KBM-7 (cell line): Measurements from ENCODE around the gene GNG3.
"Not testable (repeated sequence)": the region's sequence is repeated elsewhere in the genome, so short reads cannot be mapped to it uniquely, and the experiment has no call there.

Experiments used
- DNase-seq: peaks from one replicate; pipeline ENCODE4 v3.0.0-alpha.2; 2015
- in situ Hi-C: fragments of 300-500 bp; cut with MboI; formaldehyde crosslinking; loops from 2 replicates; pipeline ENCODE4 v1.14.3; 2020; ENCODE audit warnings: low sequenced_read_pairs, low pct_unique_long_range_greater_than_20kb, mixed read lengths

GNG3 gene

DNA sequence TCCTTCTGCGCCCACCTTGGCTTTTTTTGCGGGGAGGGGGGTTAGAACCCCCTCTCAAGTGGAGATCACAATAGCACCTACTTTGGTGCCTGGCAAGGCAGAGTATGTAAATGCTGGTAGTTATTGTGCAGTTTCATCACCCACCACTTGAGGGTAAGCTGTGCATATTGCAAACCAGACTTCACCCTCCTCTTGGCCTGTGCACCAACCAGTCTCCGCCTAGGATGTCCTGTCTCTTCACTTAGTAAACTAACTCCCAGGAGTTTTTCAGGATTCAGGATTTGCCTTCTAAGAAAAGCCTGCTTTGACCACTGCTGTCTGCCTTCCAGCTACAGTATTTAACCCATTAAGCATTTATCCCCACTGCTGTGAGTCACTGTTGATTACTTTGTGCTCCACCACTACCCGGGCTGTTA is 26.6 kb upstream of the GNG3 start:
- peak; percentile 72 for DNase-seq
- in situ Hi-C loops: loop anchor here (25.0 kb wide), 1 partner anchor 294 kb away; no protein-coding TSS in a partner anchor

DNA sequence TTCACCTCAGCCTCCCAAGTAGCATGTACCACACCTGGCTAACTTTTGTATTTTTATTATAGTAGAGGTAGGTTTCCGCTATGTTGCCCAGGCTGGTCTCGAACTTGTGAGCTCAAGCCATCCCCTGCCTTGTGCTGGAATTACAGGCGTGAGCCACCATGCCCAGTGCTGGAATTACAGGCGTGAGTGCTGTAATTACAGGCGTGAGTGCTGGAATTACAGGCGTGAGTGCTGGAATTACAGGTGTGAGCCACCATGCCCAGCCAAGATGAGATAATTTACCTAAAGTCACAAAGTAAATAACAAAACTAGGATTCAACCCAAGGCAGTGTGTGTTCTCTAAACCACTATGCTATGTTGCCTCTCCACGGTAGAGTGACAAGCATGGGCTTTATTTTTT is 25.0 kb upstream of the GNG3 start:
- DNase-seq: no peak
- in situ Hi-C loops: loop anchor here (25.0 kb wide), 1 partner anchor 295 kb away; no protein-coding TSS in a partner anchor

DNA sequence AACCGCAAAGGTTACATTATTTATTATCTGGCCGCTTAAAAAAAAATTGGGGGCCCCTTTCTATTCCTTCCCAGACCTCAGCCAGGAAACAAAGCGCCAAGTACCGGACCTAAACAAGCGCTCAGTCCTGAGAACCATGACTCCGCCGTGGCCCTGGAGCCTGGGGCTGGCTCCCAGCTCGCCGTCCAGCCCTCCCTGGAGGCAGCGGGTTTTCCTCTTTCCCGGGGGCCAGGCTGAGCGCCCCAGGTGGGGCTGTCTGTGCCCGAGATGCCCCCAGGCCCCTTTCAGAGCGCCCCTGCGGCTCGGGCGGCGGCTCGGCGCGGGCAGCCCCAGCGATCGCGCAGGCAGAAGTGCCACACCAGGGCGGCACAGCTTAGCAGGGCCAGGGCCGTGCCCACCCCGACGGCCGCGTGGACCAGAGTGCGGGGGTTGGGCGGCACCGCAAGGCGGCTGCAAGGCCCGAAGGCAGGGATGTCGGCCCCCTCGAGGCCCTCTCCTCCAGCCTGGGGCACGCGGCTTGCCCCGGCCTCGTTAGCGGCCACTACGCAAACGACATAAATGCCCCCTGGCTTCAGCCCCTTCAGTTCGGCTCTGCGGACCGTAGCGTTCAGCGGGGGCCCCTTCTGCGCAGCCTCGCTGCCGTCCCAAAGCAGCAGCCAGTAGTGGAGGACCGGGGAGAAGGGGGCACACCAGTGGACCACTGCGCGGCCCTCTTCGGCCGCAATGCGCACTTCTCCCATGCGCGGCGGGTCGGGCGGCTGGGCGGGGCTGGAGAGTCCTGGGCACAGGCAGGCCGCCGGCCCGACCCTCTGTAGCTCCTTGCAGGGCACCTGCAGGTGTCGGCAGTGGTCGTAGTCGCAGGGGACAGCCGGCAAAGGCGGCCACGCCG is 19.7 kb upstream of the GNG3 start:
- in situ Hi-C loops: loop anchor here (25.0 kb wide), 1 partner anchor 300 kb away; no protein-coding TSS in a partner anchor
- DNase-seq: no peak

DNA sequence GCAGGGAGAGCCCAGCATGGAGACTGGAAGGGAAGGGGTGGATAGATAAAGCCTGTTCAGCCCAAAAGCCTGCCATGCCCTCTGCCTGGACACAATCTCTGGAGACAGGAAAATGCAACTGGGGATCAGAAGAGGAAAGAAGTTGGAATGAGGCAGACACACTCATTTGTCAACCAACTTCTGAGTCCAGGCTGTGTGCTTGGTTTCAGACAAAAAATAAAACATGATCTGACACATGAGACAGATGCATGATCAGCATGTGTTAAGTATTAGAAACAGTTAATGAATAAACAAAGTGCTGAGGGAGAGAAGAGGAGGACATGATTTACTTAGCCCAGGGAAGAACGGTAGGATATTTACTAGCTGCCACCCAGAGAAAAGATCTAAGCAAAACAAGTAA is 19.0 kb upstream of the GNG3 start:
- in situ Hi-C loops: loop anchor here (25.0 kb wide), 1 partner anchor 301 kb away; no protein-coding TSS in a partner anchor
- DNase-seq: no peak

DNA sequence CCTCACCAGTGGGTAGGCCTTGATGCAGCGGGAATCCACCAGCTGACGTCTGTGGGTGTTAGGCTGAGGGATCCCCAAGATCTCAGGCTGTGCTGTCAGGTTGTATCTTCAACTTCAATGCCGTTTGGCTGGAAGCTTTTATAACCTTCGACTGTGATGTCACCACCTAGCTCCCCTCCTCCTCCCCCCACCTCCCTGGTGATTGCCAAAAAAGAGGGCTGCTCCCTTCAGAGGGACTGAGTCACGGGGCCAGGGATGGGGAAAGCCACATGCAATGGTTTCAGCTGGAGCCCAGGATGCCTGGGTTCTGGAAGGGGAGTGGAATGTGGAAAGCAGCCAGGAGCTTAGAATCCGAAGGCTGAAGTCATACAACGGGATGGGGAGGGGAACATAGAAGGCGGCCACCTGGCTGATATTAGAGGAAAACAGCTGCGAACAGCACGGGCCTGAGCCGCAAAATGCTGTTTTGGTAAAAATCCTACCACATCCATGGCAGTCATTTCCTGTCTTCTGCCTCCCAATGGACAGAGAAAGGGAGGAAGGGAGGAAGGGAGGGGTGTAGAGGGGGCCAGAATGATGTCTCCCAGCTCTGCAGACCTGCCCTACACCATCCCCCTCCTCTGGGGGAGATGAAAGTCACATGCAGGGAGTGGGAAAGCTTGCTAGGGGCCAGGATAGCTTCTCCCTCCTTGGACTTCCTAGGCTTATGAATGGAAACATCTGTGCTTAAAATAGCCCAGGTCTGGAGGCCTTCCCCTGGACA is 17.9 kb upstream of the GNG3 start, which contains the start of gene LRRN4CL:
Gene LRRN4CL (minus strand): TSS at position 110 of the 763 bp plus-strand sequence. CDS start 1,022 bp downstream, outside the sequence.
- in situ Hi-C loops: loop anchor here (25.0 kb wide), 1 partner anchor 302 kb away; no protein-coding TSS in a partner anchor
- DNase-seq: no peak

DNA sequence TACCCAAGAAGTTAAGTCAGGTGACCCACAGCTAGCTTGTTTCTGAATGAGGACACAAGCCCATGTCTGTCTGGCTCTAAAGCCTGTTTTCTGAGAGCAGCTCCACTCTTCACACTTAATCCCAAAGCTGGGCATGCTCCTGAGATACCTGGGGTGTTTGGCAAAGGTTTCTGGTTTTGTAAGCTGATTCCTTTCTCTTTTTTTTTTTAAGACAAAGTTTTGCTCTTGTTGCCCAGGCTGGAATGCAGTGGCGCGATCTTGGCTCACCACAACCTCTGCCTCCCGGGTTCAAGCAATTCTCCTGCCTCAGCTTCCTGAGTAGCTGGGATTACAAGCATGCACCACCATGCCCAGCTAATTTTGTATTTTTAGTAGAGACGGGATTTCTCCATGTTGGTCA is 13.9 kb upstream of the GNG3 start:
- in situ Hi-C loops: loop anchor here (25.0 kb wide), 1 partner anchor 306 kb away; no protein-coding TSS in a partner anchor
- DNase-seq: not testable (repeated sequence)

DNA sequence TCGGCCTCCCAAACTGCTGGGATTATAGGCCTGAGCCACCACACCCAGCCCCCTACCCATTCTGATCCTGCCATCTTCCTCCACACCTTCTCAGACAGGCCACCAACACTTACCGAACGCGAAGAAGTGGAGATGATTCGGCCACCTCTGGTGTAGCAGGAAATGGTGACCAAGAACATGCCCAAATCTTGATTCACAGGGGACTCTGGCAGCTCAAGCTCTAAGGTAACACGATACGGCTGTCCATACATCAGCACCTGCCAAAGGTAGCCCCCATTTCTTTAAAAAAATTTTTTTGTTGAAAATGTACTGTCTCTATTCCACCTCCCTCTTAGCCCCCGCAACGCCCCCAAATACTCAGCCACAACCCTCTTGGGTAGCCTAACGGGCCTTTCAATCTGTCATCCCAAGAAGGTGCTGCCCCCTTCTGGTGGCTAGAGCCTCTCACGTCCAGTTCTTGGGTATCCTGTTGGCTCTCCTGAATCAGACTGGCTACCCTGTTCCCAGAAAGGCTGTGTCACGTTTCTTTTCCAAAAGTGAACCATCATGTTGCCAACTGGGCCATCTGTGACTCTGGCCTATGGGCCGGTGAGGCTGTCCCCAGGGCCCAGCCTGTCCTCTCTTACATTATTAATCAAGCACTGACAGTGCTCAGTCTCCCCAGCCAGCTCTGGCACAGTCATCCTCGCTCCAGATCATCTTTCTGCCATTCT is 12.9 kb upstream of the GNG3 start:
- in situ Hi-C loops: loop anchor here (25.0 kb wide), 1 partner anchor 307 kb away; no protein-coding TSS in a partner anchor

DNA sequence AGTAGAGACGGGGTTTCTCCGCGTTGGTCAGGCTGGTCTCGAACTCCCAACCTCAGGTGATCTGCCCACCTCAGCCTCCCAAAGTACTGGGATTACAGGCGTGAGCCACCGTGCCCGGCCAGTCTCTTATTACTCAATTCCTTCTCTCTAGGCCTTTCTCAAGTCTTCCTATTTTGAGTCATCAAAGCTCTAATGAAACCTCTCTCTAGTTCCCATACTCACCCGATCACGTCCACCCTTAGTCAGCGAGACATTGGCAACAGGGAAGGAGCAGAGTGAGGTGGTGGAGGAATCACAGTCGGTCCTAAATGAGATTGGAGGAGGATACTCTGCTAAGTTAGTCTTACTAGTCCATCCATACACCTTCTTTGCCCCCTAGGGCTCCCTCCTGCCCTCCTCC is 5.2 kb upstream of the GNG3 start:
- in situ Hi-C loops: no loop called here

More for the DNA sequence above, 12.9 kb upstream of the GNG3 start:
- peak; percentile 73 for DNase-seq

DNA sequence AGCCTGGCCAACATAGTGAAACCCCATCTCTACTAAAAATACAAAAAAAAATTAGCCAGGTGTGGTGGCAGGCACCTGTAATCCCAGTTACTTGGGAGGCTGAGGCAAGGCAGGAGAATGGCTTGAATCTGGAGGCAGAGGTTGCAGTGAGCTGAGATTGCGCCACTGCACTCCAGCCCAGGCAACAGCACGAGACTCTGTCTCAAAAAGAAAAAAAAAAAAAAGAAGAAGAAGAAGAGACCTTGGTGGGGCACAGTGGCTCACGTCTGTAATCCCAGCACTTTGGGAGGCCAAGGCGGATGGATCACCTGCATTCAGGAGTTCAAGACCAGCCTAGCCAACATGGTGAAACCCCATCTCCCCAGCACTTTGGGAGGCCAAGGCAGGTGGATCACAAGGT is 3.6 kb upstream of the GNG3 start:
- DNase-seq, in situ Hi-C loops: not testable (repeated sequence)

More for the DNA sequence above, 5.2 kb upstream of the GNG3 start:
- DNase-seq: no peak

DNA sequence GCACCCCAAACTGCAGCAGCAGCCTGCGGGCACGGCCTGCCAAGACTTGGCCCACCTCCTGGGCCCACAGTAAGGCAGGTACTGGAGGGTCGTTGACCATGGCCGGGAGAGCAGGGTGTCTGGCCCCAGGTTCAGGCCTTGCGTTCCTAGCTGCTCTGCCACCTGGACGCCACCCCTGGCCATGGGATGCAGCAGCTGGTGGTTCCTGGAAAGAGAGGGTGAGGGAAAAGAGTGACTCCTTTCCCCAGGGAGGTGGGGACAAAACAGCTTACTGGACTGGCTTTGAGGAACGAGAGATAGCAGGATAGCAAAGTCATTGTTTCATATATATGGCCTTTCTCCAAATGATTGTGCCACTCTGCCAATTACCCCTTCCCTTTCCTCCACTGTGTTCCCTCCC is 2.1 kb upstream of the GNG3 start:
- in situ Hi-C loops: no loop called here
- no peak for DNase-seq

DNA sequence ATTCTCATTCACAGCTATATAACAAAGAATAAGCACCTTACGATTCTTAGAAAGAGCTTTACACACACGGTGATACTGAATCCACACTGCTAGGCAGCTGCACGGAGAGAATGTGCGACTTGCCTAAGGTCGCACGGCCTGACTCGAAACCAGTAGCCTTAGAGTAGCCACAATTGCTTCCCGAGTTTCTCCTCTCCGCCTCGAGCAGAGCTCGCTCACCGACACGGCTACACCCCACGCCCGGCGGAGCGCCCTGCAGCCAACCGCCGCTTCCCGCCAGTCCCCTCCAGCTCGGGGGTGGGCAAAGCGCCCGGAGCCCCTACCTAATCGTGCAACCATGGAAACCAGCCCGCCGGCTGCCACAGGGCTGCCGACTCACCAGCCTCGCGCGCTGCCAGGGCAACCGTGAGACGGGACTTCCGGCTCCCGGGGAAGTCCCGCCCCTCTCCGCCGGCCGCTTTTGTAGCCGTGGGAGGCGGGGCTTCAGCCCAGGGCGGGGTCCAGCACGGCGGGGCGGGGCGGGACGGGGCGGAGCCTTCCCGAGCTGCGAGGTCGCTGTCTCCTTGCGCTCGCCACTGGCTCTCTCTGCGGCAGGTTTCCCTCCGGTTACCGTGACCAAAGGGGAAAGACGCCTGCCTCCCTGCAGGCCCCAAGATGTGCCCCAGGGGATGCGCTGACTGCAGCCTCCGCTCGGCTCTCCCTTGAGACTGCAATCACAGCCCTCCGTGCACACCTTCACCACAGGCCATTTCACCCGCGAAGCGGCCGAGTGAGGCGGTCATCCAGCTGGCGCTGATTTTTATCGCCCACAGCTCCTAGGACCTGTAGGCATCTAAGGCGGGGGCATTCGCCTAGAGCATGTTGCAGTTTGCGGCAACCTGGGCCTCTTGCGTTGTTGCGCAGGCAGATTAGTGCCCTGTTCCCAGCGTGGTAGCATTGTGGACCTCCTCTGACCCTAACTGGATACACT is 1.3 kb upstream of the GNG3 start:
- DNase-seq: peak; percentile 88

DNA sequence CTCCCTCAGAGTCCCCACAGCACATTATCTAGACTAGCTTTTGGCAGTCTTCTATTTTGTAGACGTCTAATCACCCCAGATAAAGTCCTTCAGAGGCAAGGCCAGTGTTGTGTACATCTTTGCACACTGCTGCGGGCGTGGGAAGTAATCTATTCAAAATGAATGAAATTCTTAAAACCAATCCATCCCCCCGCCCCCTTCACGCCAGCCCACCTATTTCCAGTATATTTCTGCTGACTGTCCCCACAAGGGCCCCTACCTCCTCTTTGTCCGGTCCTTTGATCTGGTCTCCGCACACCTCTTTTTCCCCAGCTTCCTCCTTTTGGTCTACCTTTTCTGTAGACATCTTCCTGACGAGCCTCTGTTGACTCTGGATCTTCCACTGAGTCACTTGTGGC is 627 bp upstream of the GNG3 start:
- in situ Hi-C loops: no loop called here
- no peak for DNase-seq

More for the DNA sequence above, 1.3 kb upstream of the GNG3 start:
- in situ Hi-C loops: no loop called here

DNA sequence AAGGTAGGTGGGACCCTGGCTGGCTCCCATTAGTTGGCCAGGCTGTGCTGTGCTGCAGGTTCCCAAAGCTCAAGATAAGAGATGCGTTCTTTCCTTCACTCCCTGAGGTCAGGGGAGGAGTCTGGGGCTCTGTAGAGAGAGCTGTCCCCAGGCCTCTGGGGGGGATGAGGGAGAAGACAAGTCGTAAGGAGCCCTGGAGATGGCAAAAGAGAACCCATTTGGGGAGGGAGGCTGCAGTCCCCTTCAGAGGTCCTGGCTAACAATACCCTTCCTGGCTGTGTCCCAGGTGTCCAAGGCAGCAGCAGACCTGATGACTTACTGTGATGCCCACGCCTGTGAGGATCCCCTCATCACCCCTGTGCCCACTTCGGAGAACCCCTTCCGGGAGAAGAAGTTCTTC is 916 bp downstream of the GNG3 start:
- in situ Hi-C loops: no loop called here
- no peak for DNase-seq

DNA sequence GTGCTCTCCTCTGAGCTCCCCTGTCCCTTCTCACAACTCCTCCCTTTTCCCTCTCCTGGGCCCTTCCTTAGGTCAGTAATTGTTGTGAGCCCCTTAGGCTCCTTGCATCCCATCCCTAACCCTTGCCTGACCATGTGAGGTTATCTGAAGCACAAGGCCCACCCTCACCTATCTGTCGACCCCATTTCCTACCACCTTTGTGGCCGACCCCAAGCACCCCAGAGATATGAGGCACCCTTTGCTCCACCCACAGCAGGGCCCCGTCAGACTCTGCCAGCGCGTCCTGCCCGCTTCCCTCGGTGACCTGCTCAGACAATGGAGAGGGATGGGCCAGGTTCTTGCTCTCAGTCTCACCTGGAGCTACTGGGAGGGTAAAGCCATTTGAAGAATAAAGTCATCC is 1.3 kb downstream of the GNG3 start:
- in situ Hi-C loops: no loop called here
- DNase-seq: no peak

DNA sequence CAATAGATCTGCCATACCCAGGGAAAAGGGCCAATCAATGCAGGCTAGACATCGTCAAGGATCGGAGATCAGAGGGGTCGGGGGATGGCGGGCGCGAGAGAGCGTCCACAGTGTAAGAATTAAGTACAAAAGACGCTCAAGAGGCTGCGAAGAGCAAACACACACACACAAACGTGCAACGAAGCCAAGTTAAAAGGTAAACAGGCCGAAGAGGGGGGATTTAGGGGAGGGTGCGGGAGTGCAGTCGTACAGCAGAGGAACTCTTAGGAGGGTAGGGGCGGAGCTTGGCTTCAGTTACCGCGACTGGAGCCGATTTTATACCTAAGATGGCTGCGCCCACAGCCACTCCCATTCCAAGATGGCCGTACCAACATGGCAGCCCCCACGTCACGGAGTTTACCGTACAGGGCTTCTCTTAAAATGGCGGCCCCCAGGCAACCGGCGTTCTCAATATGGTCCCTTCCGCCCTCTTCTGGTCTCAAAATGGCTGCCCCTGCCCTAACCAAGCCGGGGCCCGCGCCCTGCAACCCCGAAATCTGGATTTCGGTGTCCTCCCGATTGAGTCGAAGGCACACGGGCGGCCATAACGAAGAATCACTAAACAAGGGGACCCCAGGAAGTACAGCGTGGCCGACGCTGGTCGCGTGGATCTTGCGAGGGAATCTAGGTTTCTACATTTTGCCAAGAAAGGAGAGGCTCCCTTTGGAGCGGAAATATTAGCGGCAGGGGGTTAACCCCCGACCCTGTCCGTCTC is 1.9 kb downstream of the GNG3 start:
- in situ Hi-C loops: no loop called here

DNA sequence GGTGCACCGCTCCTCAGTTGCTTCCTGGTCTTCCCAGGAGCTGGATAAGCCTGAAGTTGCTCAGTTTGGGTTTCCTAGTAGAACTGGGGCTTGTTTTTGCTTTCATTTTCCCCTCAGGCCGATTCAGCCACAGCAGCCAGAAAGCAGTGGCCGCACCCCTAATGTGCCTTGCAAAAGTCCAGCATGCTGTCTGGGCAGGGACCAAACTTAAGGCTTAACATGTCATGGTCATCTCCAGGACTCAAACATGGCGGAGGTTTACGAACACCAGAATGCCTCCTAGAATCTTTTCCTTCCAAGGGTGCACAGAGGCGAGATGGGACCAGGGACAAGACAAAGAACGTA is 2.5 kb downstream of the GNG3 start:
- DNase-seq: no peak

More for the DNA sequence above, 1.9 kb downstream of the GNG3 start:
- DNase-seq: no peak

DNA sequence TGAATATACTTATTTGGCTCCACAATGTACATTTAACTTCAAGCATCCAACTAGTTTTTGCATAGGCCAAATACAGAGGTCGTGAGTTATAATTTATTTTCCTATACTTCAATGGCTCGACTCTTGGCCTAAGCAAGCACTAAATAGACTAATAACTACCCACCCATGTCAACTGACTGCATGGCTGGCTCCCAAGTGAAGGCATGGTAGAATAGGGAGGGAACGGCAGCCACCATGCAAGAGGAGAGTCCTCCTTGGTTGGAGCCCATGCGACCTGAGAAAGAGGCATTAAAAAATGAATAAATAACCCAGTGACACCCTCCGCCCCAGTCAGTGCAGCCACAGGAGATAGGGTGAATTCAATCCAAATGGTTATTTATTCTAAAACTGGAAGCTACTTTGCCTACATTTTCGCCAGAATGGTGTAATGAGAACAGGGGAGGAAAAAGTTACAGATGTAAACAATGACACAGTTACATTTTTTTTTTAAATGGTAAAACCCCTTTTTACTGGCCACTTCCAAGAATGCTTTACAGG is 4.9 kb downstream of the GNG3 start:
- no peak for DNase-seq
- in situ Hi-C loops: no loop called here

More for the DNA sequence above, 2.5 kb downstream of the GNG3 start:
- in situ Hi-C loops: no loop called here
